WI38 (cell line): ENCODE data around the gene PEG3.

ENCODE experiments used
- H3K4me3 ChIP-seq: 2 replicates; pipeline ENCODE4 v1.5.1; 2011; ENCODE audit warnings: low read depth, mild to moderate bottlenecking, control low read depth, low read length
- CTCF ChIP-seq: IDR thresholded peaks from 2 replicates; pipeline ENCODE4 v1.5.1; 2012; ENCODE audit warnings: low read depth, mild to moderate bottlenecking, control low read depth, low read length

The PEG3 gene

GRCh38 chr19:56822755-56823154 lies 17.8 kb downstream of the PEG3 start:
- no peak for TF ChIP-seq CTCF
- H3K4me3 ChIP-seq: no peak overlapping the region

- no peak for TF ChIP-seq CTCF
- H3K4me3 ChIP-seq: no peak overlapping the region
Observed at GRCh38 chr19:56821675-56822074, 18.9 kb downstream of the PEG3 start.

- no peak overlapping the region for H3K4me3 ChIP-seq
- TF ChIP-seq CTCF: no peak
Observed at GRCh38 chr19:56821209-56821608, 19.3 kb downstream of the PEG3 start.

- TF ChIP-seq CTCF: no peak
- no peak overlapping the region for H3K4me3 ChIP-seq
Observed at GRCh38 chr19:56819166-56819565, 21.4 kb downstream of the PEG3 start.

- TF ChIP-seq CTCF: no peak
- no peak overlapping the region for H3K4me3 ChIP-seq
Observed at GRCh38 chr19:56814656-56815055, 25.9 kb downstream of the PEG3 start.

- H3K4me3 ChIP-seq: no peak overlapping the region
- TF ChIP-seq CTCF: no peak
Observed at GRCh38 chr19:56813531-56813930, 27.0 kb downstream of the PEG3 start.

- H3K4me3 ChIP-seq: no peak overlapping the region
- no peak for TF ChIP-seq CTCF
Observed at GRCh38 chr19:56811480-56811879, 29.0 kb downstream of the PEG3 start.
